T47D (cell line): ENCODE results near the gene ZCCHC14.

ENCODE experiments used
- DNase-seq, 2 experiments: peaks; one replicate each; pipeline versions ENCODE4 v3.0.0 to v3.0.0-alpha.2; 2011 to 2012; ENCODE audit warnings: low read depth in 1 of 2, low spot score in 1 of 2
- JUND ChIP-seq: IDR thresholded peaks from 2 replicates; pipeline ENCODE4 v1.6.1; 2012; ENCODE audit warnings: low read depth
- in situ Hi-C: cut with HindIII; loops from 2 replicates; pipeline ENCODE4 v1.10.0; 2016; ENCODE audit warnings: low sequenced_read_pairs, low pct_unique_long_range_greater_than_20kb

Gene ZCCHC14

GRCh38 chr16:87492721-87493607, at the start of gene ZCCHC14:
Gene ZCCHC14 (minus strand): TSS chr16:87493024. CDS start chr16:87492238, 786 bp downstream.
- TF ChIP-seq JUND: no peak
- peak; percentile 99 to 100 for DNase-seq

GRCh38 chr16:87541872-87542234, 49.0 kb upstream of the ZCCHC14 start:
- no peak for DNase-seq
- no peak for TF ChIP-seq JUND
- in situ Hi-C loops: no loop called here

More at GRCh38 chr16:87492721-87493607, at the start of gene ZCCHC14:
- in situ Hi-C loops: no loop called here

- TF ChIP-seq JUND: no peak
- no peak for DNase-seq
- in situ Hi-C loops: no loop called here
Measured at GRCh38 chr16:87541147-87541871, 48.5 kb upstream of the ZCCHC14 start.

- no peak for DNase-seq
- no peak for TF ChIP-seq JUND
- in situ Hi-C loops: no loop called here
Measured at GRCh38 chr16:87540897-87541146, 48.0 kb upstream of the ZCCHC14 start.

GRCh38 chr16:87540072-87540896, 47.5 kb upstream of the ZCCHC14 start:
- TF ChIP-seq JUND: no peak
- in situ Hi-C loops: no loop called here
- no peak for DNase-seq

GRCh38 chr16:87539113-87539512, 46.3 kb upstream of the ZCCHC14 start:
- in situ Hi-C loops: no loop called here
- no peak for TF ChIP-seq JUND
- DNase-seq: no peak

- no peak for DNase-seq
- in situ Hi-C loops: no loop called here
- no peak for TF ChIP-seq JUND
Measured at GRCh38 chr16:87538594-87538993, 45.8 kb upstream of the ZCCHC14 start.

- no peak for DNase-seq
- TF ChIP-seq JUND: no peak
- in situ Hi-C loops: no loop called here
Measured at GRCh38 chr16:87538160-87538559, 45.3 kb upstream of the ZCCHC14 start.

GRCh38 chr16:87536795-87537142, 43.9 kb upstream of the ZCCHC14 start:
- TF ChIP-seq JUND: no peak
- in situ Hi-C loops: no loop called here
- no peak for DNase-seq

GRCh38 chr16:87535855-87536794, 43.3 kb upstream of the ZCCHC14 start:
- in situ Hi-C loops: no loop called here

GRCh38 chr16:87535457-87535854, 42.6 kb upstream of the ZCCHC14 start:
- DNase-seq: no peak
- in situ Hi-C loops: no loop called here
- no peak for TF ChIP-seq JUND

More at GRCh38 chr16:87535855-87536794, 43.3 kb upstream of the ZCCHC14 start:
- TF ChIP-seq JUND: no peak
- peak in 1 of 2 experiments; percentile 74 for DNase-seq

GRCh38 chr16:87534751-87535150, 41.9 kb upstream of the ZCCHC14 start:
- no peak for DNase-seq
- in situ Hi-C loops: no loop called here
- no peak for TF ChIP-seq JUND
